Measurements from ENCODE around the gene BAIAP2L1. TPM values are rescaled to one million over a fixed set of nuclear protein-coding genes. Genes with fewer than 3 reads are reported as not detected.

The BAIAP2L1 gene
- total RNA-seq, 1 experiment from 2014 or later, result 120 TPM

GRCh38 chr7:98359395-98359794, 41.5 kb downstream of the BAIAP2L1 start:
- DNase-seq (ENCODE audit: low read depth, low spot score) (no peak), ATAC-seq (no peak)
- no peak for TF ChIP-seq TCF7L2 (IDR thresholded peaks at IDR 0.05; ENCODE audit: low read depth, low read length)
- no peak for TF ChIP-seq SIN3A (IDR thresholded peaks at IDR 0.05; ENCODE audit: borderline replicate concordance, insufficient read depth, low read depth, low read length)
- no peak for TF ChIP-seq POLR2AphosphoS5 (IDR thresholded peaks at IDR 0.05; ENCODE audit: low read depth, low read length)
- TF ChIP-seq REST (IDR thresholded peaks at IDR 0.05; ENCODE audit: insufficient read depth in 1 of 2, low read depth in 2 of 2, low read length in 1 of 2), result no peak
- no peak for TF ChIP-seq CTCF (IDR thresholded peaks at IDR 0.05)
- Histone ChIP-seq H3K4me1 (ENCODE audit: control insufficient read depth, insufficient read depth, low read length) (peaks cover 83% of the 10 kb centered on the region), H3K9me3 (ENCODE audit: control insufficient read depth, insufficient read depth, low read depth, low read length) (no peaks in the 10 kb centered on the region), H3K36me3 (ENCODE audit: control insufficient read depth, insufficient read depth, low read length) (peaks cover 6% of the 10 kb centered on the region; the same call in 1 of the 2 replicates), H3K27ac (ENCODE audit: low read length) (peak overlapping the region; percentile 95; the same call in 1 of the 2 replicates), H3K27me3 (ENCODE audit: control insufficient read depth, insufficient read depth, low read length) (no peaks in the 10 kb centered on the region), H3K4me3 (ENCODE audit: low read depth in 2 of 2, low read length in 2 of 2) (no peak overlapping the region)
- POLR2A ChIA-PET, result no interaction called here
- no TSS peak for BruUV-seq (replicated peaks)
- in situ Hi-C loops (cut with HindIII; ENCODE audit: low pct_unique_long_range_greater_than_20kb, low sequenced_read_pairs) (no loop called here), intact Hi-C loops (cut with micrococcal nuclease; ENCODE audit: unreplicated experiment) (no loop called here)
- CTCF ChIA-PET, result no interaction called here

- H3K36me3 ChIP-seq (ENCODE audit: control insufficient read depth, insufficient read depth, low read length), result peaks cover 6% of the 10 kb centered on the region; the same call in 1 of the 2 replicates
These were observed 42.2 kb downstream of the BAIAP2L1 start for GRCh38 chr7:98358706-98359105.

More at GRCh38 chr7:98358706-98359105, 42.2 kb downstream of the BAIAP2L1 start:
- ATAC-seq (no peak), DNase-seq (ENCODE audit: low read depth, low spot score) (no peak)
- POLR2A ChIA-PET, result no interaction called here
- Histone ChIP-seq H3K27ac (ENCODE audit: low read length) (peak overlapping the region; percentile 95), H3K27me3 (ENCODE audit: control insufficient read depth, insufficient read depth, low read length) (no peaks in the 10 kb centered on the region), H3K4me1 (ENCODE audit: control insufficient read depth, insufficient read depth, low read length) (peaks cover 83% of the 10 kb centered on the region), H3K9me3 (ENCODE audit: control insufficient read depth, insufficient read depth, low read depth, low read length) (no peaks in the 10 kb centered on the region), H3K4me3 (ENCODE audit: low read depth in 2 of 2, low read length in 2 of 2) (no peak overlapping the region)
- CTCF ChIA-PET, result no interaction called here
- no peak for TF ChIP-seq CTCF (IDR thresholded peaks at IDR 0.05)
- in situ Hi-C loops (cut with HindIII; ENCODE audit: low pct_unique_long_range_greater_than_20kb, low sequenced_read_pairs), result no loop called here
- intact Hi-C loops (cut with micrococcal nuclease; ENCODE audit: unreplicated experiment), result no loop called here
- no TSS peak for BruUV-seq (replicated peaks)

Data from Panc1 (cell line).